Activated CD4-positive, alpha-beta T cell treated with anti-CD3 and anti-CD28 coated beads, Interleukin-2, amount 10 ng/mL, durations not matched to agents 24 days and 14 days (primary cell): Measurements from ENCODE around the gene FRYL. TPM values are rescaled to one million over a fixed set of nuclear protein-coding genes. Genes with fewer than 3 reads are reported as not detected.
"Not testable (repeated sequence)": the region's sequence is repeated elsewhere in the genome, so short reads cannot be mapped to it uniquely, and the experiment has no call there.

Experiments
- DNase-seq: peaks from one replicate; pipeline ENCODE4 v3.0.0; 2022
- H3K27ac Mint-ChIP-seq: one replicate; pipeline ENCODE4 v1.8.0; 2022; ENCODE audit warnings: mild to moderate bottlenecking, mixed read lengths
- H3K27me3 Mint-ChIP-seq: one replicate; pipeline ENCODE4 v1.8.0; 2022; ENCODE audit warnings: mixed read lengths
- H3K36me3 Mint-ChIP-seq: one replicate; pipeline ENCODE4 v1.8.0; 2022; ENCODE audit warnings: low read depth, mild to moderate bottlenecking, mixed read lengths
- H3K4me1 Mint-ChIP-seq: one replicate; pipeline ENCODE4 v1.8.0; 2021; ENCODE audit warnings: mixed read lengths
- H3K4me3 Mint-ChIP-seq: one replicate; pipeline ENCODE4 v1.8.0; 2022; ENCODE audit warnings: mild to moderate bottlenecking, moderate library complexity, mixed read lengths
- H3K9me3 Mint-ChIP-seq: one replicate; pipeline ENCODE4 v1.8.0; 2021; ENCODE audit warnings: mixed read lengths
- intact Hi-C: fragments of 100-400 bp; cut with micrococcal nuclease; formaldehyde crosslinking; loops from one replicate; pipeline ENCODE4 v1.15.1; 2023
- total RNA-seq: library from RNA; stranded (reverse); gene quantifications from 2 replicates; pipeline ENCODE4 v1.2.3, GENCODE V29; 2022

FRYL gene
- total RNA-seq, 1 donor from 2014 or later: 66.0 TPM

- intact Hi-C loops, H3K27me3 Mint-ChIP-seq, DNase-seq, H3K27ac Mint-ChIP-seq, H3K4me3 Mint-ChIP-seq, H3K9me3 Mint-ChIP-seq: not testable (repeated sequence)
- H3K4me1 Mint-ChIP-seq: peaks cover 10% of the 10 kb centered on the region
- H3K36me3 Mint-ChIP-seq: peaks cover 33% of the 10 kb centered on the region
These were observed 63.8 kb downstream of the FRYL start for GRCh38 chr4:48716285-48716684.

GRCh38 chr4:48710446-48711209, 69.5 kb downstream of the FRYL start:
- no peaks in the 10 kb centered on the region for H3K9me3 Mint-ChIP-seq
- intact Hi-C loops: no loop called here

GRCh38 chr4:48709901-48710300, 70.2 kb downstream of the FRYL start:
- DNase-seq: no peak
- no peak overlapping the region for H3K27ac Mint-ChIP-seq
- intact Hi-C loops: no loop called here
- H3K36me3 Mint-ChIP-seq: peaks cover 30% of the 10 kb centered on the region
- H3K4me1 Mint-ChIP-seq: peaks cover 8% of the 10 kb centered on the region
- no peak overlapping the region for H3K4me3 Mint-ChIP-seq
- no peaks in the 10 kb centered on the region for H3K9me3 Mint-ChIP-seq
- no peaks in the 10 kb centered on the region for H3K27me3 Mint-ChIP-seq

More at GRCh38 chr4:48710446-48711209, 69.5 kb downstream of the FRYL start:
- Mint-ChIP-seq H3K36me3 (peaks cover 30% of the 10 kb centered on the region), H3K27me3 (no peaks in the 10 kb centered on the region), H3K4me1 (peaks cover 8% of the 10 kb centered on the region), H3K27ac (no peak overlapping the region), H3K4me3 (no peak overlapping the region)
- no peak for DNase-seq

- no peaks in the 10 kb centered on the region for H3K27me3 Mint-ChIP-seq
- H3K9me3 Mint-ChIP-seq: no peaks in the 10 kb centered on the region
- peaks cover 33% of the 10 kb centered on the region for H3K36me3 Mint-ChIP-seq
- H3K27ac Mint-ChIP-seq: no peak overlapping the region
- intact Hi-C loops: no loop called here
- no peak overlapping the region for H3K4me3 Mint-ChIP-seq
- peaks cover 8% of the 10 kb centered on the region for H3K4me1 Mint-ChIP-seq
- DNase-seq: no peak
These were observed 71.5 kb downstream of the FRYL start for GRCh38 chr4:48708610-48709009.

- Mint-ChIP-seq H3K27me3 (no peaks in the 10 kb centered on the region), H3K4me3 (no peak overlapping the region), H3K9me3 (no peaks in the 10 kb centered on the region), H3K4me1 (peaks cover 4% of the 10 kb centered on the region), H3K27ac (no peak overlapping the region), H3K36me3 (peaks cover 28% of the 10 kb centered on the region)
- intact Hi-C loops: no loop called here
- DNase-seq: no peak
These were observed 73.3 kb downstream of the FRYL start for GRCh38 chr4:48706736-48707135.

- DNase-seq: no peak
- Mint-ChIP-seq H3K36me3 (peaks cover 23% of the 10 kb centered on the region), H3K4me3 (no peak overlapping the region), H3K27me3 (no peaks in the 10 kb centered on the region), H3K4me1 (peaks cover 7% of the 10 kb centered on the region), H3K9me3 (no peaks in the 10 kb centered on the region), H3K27ac (no peak overlapping the region)
- intact Hi-C loops: no loop called here
These were observed 74.5 kb downstream of the FRYL start for GRCh38 chr4:48705609-48706008.

- intact Hi-C loops: loop anchor here (5.0 kb wide), 3 partner anchors 78 to 258 kb away; partner anchors contain the start of genes FRYL and OCIAD1
- no peaks in the 10 kb centered on the region for H3K9me3 Mint-ChIP-seq
These were observed 75.8 kb downstream of the FRYL start for GRCh38 chr4:48704091-48704802.

GRCh38 chr4:48699475-48699874, 80.6 kb downstream of the FRYL start:
- H3K27me3 Mint-ChIP-seq: no peaks in the 10 kb centered on the region
- H3K27ac Mint-ChIP-seq: no peak overlapping the region
- intact Hi-C loops: no loop called here
- H3K4me1 Mint-ChIP-seq: peaks cover 23% of the 10 kb centered on the region
- H3K36me3 Mint-ChIP-seq: peaks cover 7% of the 10 kb centered on the region
- peak overlapping the region; percentile 26 for H3K4me3 Mint-ChIP-seq
- DNase-seq: no peak
- no peaks in the 10 kb centered on the region for H3K9me3 Mint-ChIP-seq

More at GRCh38 chr4:48704091-48704802, 75.8 kb downstream of the FRYL start:
- Mint-ChIP-seq H3K4me1 (peaks cover 14% of the 10 kb centered on the region), H3K4me3 (no peak overlapping the region), H3K27me3 (no peaks in the 10 kb centered on the region), H3K36me3 (peaks cover 13% of the 10 kb centered on the region), H3K27ac (no peak overlapping the region)
- DNase-seq: no peak

- no peak overlapping the region for H3K4me3 Mint-ChIP-seq
- no peak for DNase-seq
- H3K36me3 Mint-ChIP-seq: peaks cover 4% of the 10 kb centered on the region
- H3K4me1 Mint-ChIP-seq: peaks cover 23% of the 10 kb centered on the region
- no peaks in the 10 kb centered on the region for H3K27me3 Mint-ChIP-seq
- intact Hi-C loops: no loop called here
- no peak overlapping the region for H3K27ac Mint-ChIP-seq
- no peaks in the 10 kb centered on the region for H3K9me3 Mint-ChIP-seq
These were observed 81.8 kb downstream of the FRYL start for GRCh38 chr4:48698029-48698971.

GRCh38 chr4:48697516-48697915, 82.6 kb downstream of the FRYL start:
- H3K4me3 Mint-ChIP-seq, H3K27me3 Mint-ChIP-seq, intact Hi-C loops, H3K27ac Mint-ChIP-seq, DNase-seq, H3K36me3 Mint-ChIP-seq, H3K9me3 Mint-ChIP-seq: not testable (repeated sequence)
- H3K4me1 Mint-ChIP-seq: peaks cover 23% of the 10 kb centered on the region

GRCh38 chr4:48694824-48695223, 85.3 kb downstream of the FRYL start:
- no peak for DNase-seq
- no peak overlapping the region for H3K4me3 Mint-ChIP-seq
- peaks cover 17% of the 10 kb centered on the region for H3K4me1 Mint-ChIP-seq
- no peak overlapping the region for H3K27ac Mint-ChIP-seq
- peaks cover 4% of the 10 kb centered on the region for H3K36me3 Mint-ChIP-seq
- H3K9me3 Mint-ChIP-seq: no peaks in the 10 kb centered on the region
- H3K27me3 Mint-ChIP-seq: no peaks in the 10 kb centered on the region
- intact Hi-C loops: no loop called here

GRCh38 chr4:48693856-48694574, 86.1 kb downstream of the FRYL start:
- peaks cover 4% of the 10 kb centered on the region for H3K36me3 Mint-ChIP-seq
- no peak overlapping the region for H3K4me3 Mint-ChIP-seq
- H3K27me3 Mint-ChIP-seq: no peaks in the 10 kb centered on the region
- H3K4me1 Mint-ChIP-seq: peaks cover 11% of the 10 kb centered on the region
- intact Hi-C loops: no loop called here
- DNase-seq: no peak
- H3K9me3 Mint-ChIP-seq: no peaks in the 10 kb centered on the region
- no peak overlapping the region for H3K27ac Mint-ChIP-seq

GRCh38 chr4:48692897-48693296, 87.2 kb downstream of the FRYL start:
- no peaks in the 10 kb centered on the region for H3K27me3 Mint-ChIP-seq
- H3K4me3 Mint-ChIP-seq: no peak overlapping the region
- peaks cover 4% of the 10 kb centered on the region for H3K36me3 Mint-ChIP-seq
- intact Hi-C loops: no loop called here
- DNase-seq: no peak
- no peaks in the 10 kb centered on the region for H3K9me3 Mint-ChIP-seq
- no peak overlapping the region for H3K27ac Mint-ChIP-seq
- peaks cover 4% of the 10 kb centered on the region for H3K4me1 Mint-ChIP-seq
